Measurements from ENCODE around the gene LY9. TPM values are rescaled to one million over a fixed set of nuclear protein-coding genes. Genes with fewer than 3 reads are reported as not detected.

LY9 gene
- total RNA-seq, 1 experiment from 2014 or later = not detected

DNA sequence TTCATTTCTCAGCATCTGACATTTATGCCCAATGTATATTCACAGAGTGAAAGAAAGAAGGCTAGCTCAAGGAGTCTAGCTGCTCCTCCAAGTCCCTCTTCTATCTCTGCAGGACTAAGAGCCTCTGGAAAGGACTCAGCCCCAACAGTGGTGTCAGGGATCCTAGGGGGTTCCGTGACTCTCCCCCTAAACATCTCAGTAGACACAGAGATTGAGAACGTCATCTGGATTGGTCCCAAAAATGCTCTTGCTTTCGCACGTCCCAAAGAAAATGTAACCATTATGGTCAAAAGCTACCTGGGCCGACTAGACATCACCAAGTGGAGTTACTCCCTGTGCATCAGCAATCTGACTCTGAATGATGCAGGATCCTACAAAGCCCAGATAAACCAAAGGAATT, 3.7 kb downstream of the LY9 start:
- Histone ChIP-seq H4K20me1 (ENCODE audit: low read length) (no peaks in the 10 kb centered on the region), H3F3A (ENCODE audit: low read length, unreplicated experiment) (no peaks in the 10 kb centered on the region), H3K4me3 (ENCODE audit: low read length) (no peak overlapping the region), H3K4me2 (ENCODE audit: low read length) (no peak overlapping the region), H2AFZ (ENCODE audit: low read length) (no peak overlapping the region), H3K9ac (ENCODE audit: low read length) (no peak overlapping the region), H3K36me3 (ENCODE audit: low read depth, low read length) (no peaks in the 10 kb centered on the region), H3K9me3 (ENCODE audit: low read length) (no peaks in the 10 kb centered on the region), H3K79me2 (ENCODE audit: low read length) (no peaks in the 10 kb centered on the region), H3K27ac (ENCODE audit: low read length) (no peak overlapping the region), H3K4me1 (ENCODE audit: insufficient read depth, low read length) (peaks cover 7% of the 10 kb centered on the region), H3K27me3 (ENCODE audit: low read length) (no peaks in the 10 kb centered on the region), H3K9me2 (replicated peaks; ENCODE audit: low read length) (no peaks in the 10 kb centered on the region)
- ChIA-PET POLR2A (ENCODE audit: unreplicated experiment) (no interaction called here), CTCF (no interaction called here)
- no TSS peak for BruUV-seq (replicated peaks)
- intact Hi-C loops (cut with micrococcal nuclease) = no loop called here
- ATAC-seq = no peak
- TF ChIP-seq EZH2phosphoT487 (IDR thresholded peaks at IDR 0.05; ENCODE audit: borderline replicate concordance, low read length) (no peak), EZH2 (IDR thresholded peaks at IDR 0.05; ENCODE audit: low read length, unreplicated experiment) (no peak)
- TF ChIP-seq, protein P1, sequence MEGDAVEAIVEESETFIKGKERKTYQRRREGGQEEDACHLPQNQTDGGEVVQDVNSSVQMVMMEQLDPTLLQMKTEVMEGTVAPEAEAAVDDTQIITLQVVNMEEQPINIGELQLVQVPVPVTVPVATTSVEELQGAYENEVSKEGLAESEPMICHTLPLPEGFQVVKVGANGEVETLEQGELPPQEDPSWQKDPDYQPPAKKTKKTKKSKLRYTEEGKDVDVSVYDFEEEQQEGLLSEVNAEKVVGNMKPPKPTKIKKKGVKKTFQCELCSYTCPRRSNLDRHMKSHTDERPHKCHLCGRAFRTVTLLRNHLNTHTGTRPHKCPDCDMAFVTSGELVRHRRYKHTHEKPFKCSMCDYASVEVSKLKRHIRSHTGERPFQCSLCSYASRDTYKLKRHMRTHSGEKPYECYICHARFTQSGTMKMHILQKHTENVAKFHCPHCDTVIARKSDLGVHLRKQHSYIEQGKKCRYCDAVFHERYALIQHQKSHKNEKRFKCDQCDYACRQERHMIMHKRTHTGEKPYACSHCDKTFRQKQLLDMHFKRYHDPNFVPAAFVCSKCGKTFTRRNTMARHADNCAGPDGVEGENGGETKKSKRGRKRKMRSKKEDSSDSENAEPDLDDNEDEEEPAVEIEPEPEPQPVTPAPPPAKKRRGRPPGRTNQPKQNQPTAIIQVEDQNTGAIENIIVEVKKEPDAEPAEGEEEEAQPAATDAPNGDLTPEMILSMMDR (conservative IDR thresholded peaks at IDR 0.05; ENCODE audit: low read depth, low read length) = no peak
- DNase-seq = no peak

DNA sequence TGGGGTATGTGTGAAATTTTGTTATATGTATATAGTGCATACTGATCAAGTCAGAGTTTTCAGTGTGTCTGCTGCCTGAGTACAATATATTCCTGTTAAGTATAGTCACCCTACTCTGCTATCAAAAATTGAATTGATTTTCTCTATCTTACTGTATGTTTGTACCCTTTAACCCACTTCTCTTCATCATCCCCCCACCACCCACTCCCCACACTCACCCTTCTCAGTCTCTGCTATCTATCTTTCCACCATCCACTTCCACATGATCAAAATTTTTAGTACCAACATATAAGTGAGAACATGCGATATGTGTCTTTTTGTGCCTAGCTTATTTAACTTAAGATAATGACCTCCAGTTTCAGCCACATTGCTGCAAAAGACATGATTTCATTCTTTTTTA, 4.2 kb downstream of the LY9 start:
- CTCF ChIA-PET = no interaction called here
- H3K27me3 ChIP-seq (ENCODE audit: low read length) = no peaks in the 10 kb centered on the region

DNA sequence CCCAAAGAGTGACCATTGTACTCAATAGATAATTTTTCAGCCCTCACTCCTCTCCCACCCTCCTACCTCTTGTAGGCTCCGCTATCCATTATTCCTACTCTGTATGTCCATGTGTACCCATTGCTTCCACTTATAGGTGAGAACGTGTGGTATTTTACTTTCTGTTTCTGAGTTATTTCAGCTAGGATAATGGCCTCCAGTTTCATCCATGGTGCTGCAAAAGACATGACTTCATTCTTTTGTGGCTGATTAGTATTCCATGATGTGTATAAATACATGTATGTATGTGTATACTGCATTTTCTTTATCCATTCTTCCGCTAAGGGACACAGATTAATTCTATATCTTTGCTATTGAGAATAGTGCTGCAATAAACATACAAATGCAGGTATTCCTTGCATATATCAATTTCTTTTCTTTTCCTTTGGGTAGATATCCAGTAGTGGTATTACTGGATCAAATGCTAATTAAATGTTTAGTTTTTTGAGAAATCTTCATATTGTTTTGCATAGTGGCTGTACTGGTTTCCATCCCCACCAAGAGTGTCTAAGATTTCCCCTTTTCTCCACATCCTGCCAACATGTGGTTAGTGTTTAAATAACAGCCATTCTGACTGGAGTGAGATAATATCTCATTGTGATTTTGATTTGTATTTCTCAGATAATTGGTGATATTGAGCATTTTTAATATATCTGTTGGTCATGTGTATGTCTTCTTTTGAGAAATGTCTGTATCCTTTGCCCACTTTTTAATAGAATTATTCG, 4.9 kb downstream of the LY9 start:
- Histone ChIP-seq H3K9me3 (ENCODE audit: low read length) (no peaks in the 10 kb centered on the region), H4K20me1 (ENCODE audit: low read length) (no peaks in the 10 kb centered on the region), H3K27me3 (ENCODE audit: low read length) (no peaks in the 10 kb centered on the region), H3K27ac (ENCODE audit: low read length) (no peak overlapping the region), H3K9ac (ENCODE audit: low read length) (no peak overlapping the region), H3K4me2 (ENCODE audit: low read length) (no peak overlapping the region), H3K36me3 (ENCODE audit: low read depth, low read length) (no peaks in the 10 kb centered on the region), H3K79me2 (ENCODE audit: low read length) (no peaks in the 10 kb centered on the region), H3K4me3 (ENCODE audit: low read length) (no peak overlapping the region), H3F3A (ENCODE audit: low read length, unreplicated experiment) (no peaks in the 10 kb centered on the region), H3K4me1 (ENCODE audit: insufficient read depth, low read length) (peaks cover 7% of the 10 kb centered on the region), H3K9me2 (replicated peaks; ENCODE audit: low read length) (no peaks in the 10 kb centered on the region), H2AFZ (ENCODE audit: low read length) (no peak overlapping the region)
- POLR2A ChIA-PET (ENCODE audit: unreplicated experiment) = no interaction called here
- no peak for TF ChIP-seq EZH2phosphoT487 (IDR thresholded peaks at IDR 0.05; ENCODE audit: borderline replicate concordance, low read length)
- TF ChIP-seq, protein P1 (conservative IDR thresholded peaks at IDR 0.05; ENCODE audit: low read depth, low read length) = no peak
- no peak for TF ChIP-seq EZH2 (IDR thresholded peaks at IDR 0.05; ENCODE audit: low read length, unreplicated experiment)
- CTCF ChIA-PET = no interaction called here
- DNase-seq = no peak
- BruUV-seq (replicated peaks) = no TSS peak
- intact Hi-C loops (cut with micrococcal nuclease) = no loop called here
- ATAC-seq = no peak

More for the DNA sequence above, 4.2 kb downstream of the LY9 start:
- no peaks in the 10 kb centered on the region for H3K36me3 ChIP-seq (ENCODE audit: low read depth, low read length)
- H3K9me3 ChIP-seq (ENCODE audit: low read length) = no peaks in the 10 kb centered on the region
- ATAC-seq (no peak), DNase-seq (no peak)
- POLR2A ChIA-PET (ENCODE audit: unreplicated experiment) = no interaction called here
- H4K20me1 ChIP-seq (ENCODE audit: low read length) = no peaks in the 10 kb centered on the region
- no peak overlapping the region for H3K9ac ChIP-seq (ENCODE audit: low read length)
- no peak overlapping the region for H3K4me2 ChIP-seq (ENCODE audit: low read length)
- H3K9me2 ChIP-seq (replicated peaks; ENCODE audit: low read length) = no peaks in the 10 kb centered on the region
- H3K79me2 ChIP-seq (ENCODE audit: low read length) = no peaks in the 10 kb centered on the region
- H3K27ac ChIP-seq (ENCODE audit: low read length) = no peak overlapping the region
- intact Hi-C loops (cut with micrococcal nuclease) = no loop called here
- H3K4me1 ChIP-seq (ENCODE audit: insufficient read depth, low read length) = peaks cover 7% of the 10 kb centered on the region
- H2AFZ ChIP-seq (ENCODE audit: low read length) = no peak overlapping the region
- H3K4me3 ChIP-seq (ENCODE audit: low read length) = no peak overlapping the region
- BruUV-seq (replicated peaks) = no TSS peak
- no peaks in the 10 kb centered on the region for H3F3A ChIP-seq (ENCODE audit: low read length, unreplicated experiment)
- no peak for TF ChIP-seq EZH2 (IDR thresholded peaks at IDR 0.05; ENCODE audit: low read length, unreplicated experiment)
- TF ChIP-seq, protein P1 (conservative IDR thresholded peaks at IDR 0.05; ENCODE audit: low read depth, low read length) = no peak
- no peak for TF ChIP-seq EZH2phosphoT487 (IDR thresholded peaks at IDR 0.05; ENCODE audit: borderline replicate concordance, low read length)
